Astrocyte of the hippocampus (primary cell): Measurements from ENCODE around the gene MED14.
"Not testable (repeated sequence)": the region's sequence is repeated elsewhere in the genome, so short reads cannot be mapped to it uniquely, and the experiment has no call there.

ENCODE experiments used
- DNase-seq: peaks from one replicate; pipeline ENCODE4 v3.0.0; 2011; ENCODE audit warnings: low read depth, low spot score

The MED14 gene

DNA sequence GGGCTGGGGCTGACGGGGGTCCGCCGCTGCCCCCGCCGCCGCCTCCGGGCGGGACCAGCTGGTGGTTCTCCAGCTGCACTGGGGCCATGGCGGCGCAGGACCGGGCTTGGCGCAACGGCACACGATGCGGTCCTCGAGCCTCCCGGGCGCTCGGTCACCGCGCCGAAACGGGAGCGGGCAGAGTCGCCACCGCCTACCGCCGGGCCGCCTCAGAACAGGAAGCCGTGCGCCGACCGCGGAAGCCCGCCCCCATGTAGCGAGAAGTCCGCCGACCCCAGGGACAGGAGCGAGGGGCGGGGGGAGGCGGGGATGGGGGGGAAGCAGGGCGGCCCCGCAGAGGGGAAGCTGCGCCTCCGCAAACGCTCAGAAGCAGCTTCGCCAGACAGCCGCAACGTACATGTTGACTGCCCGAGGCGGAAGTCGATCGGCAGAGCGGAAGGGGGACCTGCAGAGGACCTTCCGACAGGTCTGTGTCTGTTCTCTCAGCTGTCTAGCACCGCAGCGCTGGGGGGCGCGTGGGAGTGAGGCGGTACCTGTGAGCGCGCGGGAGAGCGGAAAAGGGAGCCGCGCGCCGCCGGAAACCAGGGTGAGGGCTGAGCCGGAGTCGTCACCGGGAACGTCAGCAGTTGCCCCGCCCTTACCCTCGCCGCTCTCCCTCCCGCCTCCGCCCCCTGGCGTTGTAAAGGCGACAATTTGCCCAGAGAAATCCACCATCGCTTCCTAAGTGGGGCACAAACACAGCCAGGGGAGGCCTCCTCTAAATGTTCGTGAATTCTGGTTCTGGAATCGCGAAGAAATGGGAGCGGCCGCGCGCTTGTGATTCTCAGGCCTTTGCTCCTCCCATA, at the start of gene MED14:
TSS of gene MED14 (minus strand) at position 218 of the 845 bp plus-strand sequence. CDS start at position 88, 130 bp downstream.
- peak; percentile 94 for DNase-seq

DNA sequence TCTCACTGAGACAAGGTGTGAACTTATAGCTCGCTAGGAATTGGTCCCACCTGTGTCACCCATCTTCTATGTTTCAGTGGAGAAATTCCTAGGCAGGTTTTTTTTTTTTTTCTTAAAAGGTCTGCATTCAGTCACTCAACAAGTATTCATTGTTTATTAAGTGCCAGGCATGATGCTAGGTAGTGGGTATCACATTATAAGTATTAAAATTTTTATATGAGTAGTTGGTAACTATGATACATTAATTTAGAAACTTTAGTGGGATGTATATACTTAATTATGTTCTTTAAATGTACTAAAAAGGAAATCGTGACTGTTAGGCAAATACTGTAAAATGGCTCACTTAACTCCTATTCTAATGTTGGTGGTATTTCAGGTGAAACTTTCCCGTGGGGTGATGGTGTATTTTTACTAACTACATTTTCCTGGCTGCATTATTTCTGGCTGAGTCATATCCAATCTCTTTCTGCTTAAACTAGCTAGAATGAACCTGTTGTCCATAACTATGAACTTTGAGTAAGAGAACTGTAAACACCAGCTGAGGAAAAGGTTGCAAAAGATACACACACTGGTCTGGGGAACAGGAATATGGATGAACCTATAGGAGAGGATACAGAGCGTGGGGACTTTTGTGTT, 49.3 kb upstream of the MED14 start:
- peak; percentile 20 for DNase-seq

DNA sequence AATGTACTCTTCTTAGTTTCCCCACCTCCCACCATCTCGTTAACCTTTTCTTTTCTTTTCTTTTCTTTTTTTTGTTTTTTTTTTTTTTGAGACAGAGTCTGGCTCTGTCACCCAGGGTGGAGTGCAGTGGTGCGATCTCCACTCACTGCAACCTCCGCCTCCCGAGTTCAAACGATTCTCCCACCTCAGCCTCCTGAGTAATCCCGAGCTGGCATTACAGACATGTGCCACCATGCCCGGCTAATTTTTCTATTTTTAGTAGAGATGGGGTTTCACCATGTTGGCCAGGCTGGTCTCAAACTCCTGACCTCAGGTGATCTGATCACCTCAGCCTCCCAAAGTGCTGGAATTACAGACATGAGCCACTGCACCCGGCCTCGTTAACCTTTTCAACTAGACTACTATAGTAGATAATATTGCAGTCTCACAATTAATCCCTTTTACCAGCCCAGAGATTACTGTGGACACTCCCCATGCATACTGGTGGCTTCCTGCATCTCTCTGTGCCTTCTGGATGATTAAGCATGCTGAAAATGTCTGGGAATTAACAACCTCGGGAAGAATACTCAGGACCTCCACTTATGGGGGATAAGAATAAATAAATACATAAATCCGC, 47.4 kb upstream of the MED14 start:
- DNase-seq: not testable (repeated sequence)

DNA sequence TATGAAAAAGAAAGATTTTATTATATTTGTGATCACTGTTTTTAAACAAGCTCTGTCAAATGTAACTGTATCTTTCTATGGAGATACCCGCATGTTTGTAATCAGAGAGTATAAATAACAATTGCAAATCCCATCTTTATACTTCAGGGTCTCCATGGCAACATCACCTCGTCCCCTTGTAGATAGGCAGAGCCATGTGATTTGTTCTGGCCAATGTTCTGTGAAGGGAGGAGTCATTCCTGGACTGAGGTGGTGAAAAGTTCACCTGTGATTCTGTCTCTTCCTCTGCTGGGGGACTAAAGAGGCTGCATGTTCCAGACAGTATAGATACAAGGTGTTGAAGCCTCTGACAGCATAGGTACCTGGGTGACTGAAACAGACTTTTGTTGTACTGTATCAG, 45.6 kb upstream of the MED14 start:
- no peak for DNase-seq

DNA sequence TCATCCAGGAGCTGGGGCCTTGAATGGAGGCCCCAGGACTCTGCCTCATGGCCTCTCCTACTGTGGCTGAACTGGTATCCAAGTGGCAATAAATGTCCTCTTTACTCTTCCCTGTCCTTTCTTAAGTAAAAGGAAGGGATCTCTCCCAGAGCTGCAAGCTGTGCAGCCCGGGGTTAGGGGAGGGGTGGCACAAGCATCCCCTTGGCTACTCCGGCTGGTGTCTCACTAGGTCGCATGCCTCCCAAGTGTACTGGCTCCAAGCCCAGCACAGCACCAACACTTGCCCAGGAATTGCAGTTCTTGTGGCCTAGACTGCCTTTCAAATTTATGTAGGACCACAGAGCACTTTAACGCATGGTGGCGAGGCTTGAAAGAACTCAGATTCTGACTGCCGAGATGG, 44.7 kb upstream of the MED14 start:
- DNase-seq: peak; percentile 46

DNA sequence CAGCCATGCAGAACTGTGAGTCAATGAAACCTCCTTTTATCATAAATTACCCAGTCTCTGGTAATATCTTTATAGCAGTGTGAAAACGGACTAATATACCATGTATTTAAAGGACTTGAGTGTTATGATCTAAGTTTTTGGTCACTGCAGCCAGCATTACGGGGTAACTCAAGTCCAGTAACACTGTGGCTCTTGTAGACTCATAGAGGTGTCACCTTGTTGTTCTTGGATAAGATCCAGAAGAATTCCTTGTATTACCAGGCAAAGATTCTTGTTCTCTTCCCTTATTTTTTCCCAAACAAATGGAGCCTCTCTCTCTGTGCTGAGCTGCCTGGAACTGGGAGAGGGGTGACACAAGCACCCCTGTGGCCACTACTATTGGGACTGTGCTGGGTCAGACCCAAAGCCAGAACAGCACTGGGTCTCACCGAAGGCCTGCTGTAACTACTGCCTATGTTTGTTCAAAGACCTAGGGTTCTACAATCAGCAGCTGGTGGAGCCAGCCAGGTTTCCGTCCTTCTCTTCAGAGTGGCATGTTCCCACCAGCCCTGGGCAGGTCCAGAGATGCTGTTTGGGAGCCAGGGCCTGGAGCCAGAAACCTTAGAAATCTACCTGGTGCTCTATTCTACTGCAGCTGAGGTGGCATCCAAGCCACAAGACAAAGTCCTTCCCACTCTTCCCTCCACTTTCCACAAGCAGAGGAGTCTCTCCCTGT, 43.7 kb upstream of the MED14 start:
- peak; percentile 55 for DNase-seq

DNA sequence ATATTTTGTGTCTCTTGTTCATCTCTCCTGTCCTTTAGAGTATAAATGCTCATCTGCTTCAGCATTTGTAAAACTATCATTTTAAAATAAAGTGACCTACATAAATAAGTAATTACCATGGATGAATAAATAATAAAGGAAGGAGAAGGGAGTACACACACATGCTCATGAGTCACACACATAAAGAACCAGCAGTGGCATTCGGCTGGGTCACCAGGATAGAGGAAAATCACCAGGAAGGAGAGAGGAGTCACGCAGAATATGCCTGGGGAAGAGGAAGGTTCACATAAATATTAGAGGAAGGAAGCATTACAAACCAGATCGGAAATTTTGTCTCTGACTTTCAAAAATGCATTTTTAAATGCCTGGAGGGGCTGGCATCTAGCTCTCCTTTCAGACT, 38.5 kb upstream of the MED14 start:
- DNase-seq: peak; percentile 46

DNA sequence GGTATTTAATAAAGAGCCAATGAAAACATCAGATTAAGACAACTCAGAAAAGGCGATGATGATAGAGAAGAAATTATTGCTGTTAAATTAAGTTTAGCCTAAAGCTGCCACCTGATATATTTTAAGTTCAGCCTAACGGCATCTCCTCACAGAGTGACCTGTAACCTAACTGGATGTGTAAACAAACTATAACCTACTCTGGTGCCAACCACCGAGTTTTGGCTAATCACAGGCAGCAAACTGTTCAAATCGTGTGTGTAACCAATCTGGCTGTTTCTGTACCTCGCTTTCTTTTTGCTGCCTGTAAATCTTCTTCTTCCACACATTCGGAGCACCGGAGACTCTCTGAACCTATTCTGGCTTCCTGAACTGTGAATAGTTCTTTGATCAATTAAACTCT, 37.8 kb upstream of the MED14 start:
- DNase-seq: peak; percentile 5

DNA sequence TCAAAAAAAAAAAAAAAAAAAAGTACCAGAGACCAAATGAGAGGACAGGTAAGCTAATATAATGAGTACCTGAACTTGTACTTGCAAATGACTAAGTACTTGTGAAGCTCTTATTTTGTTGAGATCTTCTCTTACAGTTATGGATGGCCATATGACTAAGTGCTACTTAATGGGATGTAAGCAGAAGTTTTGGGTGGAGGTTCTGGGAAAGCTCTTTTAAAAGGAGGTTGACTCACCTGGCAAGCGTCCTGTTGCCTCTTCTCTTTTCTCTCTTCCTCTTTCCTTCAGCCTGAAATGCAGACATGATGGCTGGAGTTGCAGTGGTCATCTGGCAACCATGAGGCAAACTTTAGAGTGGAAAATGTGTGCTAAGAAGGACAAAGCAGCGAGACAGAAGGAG, 36.9 kb upstream of the MED14 start:
- peak; percentile 17 for DNase-seq

DNA sequence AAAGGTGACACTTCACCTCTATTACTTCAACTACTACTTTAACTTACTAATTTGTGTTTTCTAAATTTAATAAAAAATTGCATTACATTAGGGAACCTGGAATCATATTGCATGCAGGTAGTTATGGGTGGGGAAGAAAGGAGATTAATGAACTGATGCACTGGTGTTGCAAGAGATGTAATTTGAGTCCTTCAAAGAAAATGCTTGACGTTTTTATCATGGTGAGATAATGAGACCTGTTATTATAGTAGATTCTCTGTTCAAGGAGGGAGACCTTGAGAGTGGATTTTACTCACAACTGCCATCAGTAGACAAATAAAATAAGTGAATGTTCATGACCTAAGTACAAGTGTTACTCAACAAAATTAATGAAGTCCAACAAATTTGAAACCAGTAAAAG, 26.4 kb upstream of the MED14 start:
- no peak for DNase-seq

DNA sequence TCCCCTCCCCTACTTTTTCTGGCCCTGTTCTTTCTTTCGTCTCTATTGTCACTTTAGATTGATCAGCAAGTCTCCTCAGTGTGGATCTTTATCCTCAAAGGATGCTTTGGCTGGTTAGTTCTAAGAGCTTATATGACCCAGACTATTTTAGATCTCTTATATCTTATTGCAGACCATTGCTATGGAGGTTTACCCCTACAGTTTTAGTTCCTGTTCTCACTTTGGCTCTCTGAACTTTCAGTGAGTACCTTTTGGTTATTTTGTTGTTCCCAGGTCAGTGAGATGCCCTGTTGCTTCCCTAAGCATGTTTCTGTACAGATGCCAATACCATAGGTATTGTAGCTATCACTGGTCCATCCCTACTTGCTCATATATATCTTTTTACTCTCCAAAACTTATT, 24.0 kb upstream of the MED14 start:
- DNase-seq: no peak

DNA sequence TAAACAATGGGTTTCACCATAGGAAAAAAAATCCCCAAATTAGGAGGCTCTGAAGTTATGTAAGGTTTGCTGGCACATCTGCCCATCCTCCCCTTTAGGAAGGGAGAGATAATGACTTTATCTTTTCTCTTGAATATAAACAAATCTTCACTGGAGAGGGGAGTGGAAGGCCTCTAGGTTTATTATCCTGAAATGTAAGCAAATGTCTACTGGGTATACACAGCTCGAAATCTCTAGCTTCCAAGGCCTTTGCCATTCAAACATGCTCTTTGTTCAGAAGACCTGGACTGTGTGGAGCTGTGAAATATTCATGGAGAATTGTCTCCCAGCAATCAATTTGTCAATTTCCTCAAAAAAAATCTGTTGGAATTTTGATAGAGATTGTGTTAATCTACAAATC, 21.7 kb upstream of the MED14 start:
- no peak for DNase-seq

DNA sequence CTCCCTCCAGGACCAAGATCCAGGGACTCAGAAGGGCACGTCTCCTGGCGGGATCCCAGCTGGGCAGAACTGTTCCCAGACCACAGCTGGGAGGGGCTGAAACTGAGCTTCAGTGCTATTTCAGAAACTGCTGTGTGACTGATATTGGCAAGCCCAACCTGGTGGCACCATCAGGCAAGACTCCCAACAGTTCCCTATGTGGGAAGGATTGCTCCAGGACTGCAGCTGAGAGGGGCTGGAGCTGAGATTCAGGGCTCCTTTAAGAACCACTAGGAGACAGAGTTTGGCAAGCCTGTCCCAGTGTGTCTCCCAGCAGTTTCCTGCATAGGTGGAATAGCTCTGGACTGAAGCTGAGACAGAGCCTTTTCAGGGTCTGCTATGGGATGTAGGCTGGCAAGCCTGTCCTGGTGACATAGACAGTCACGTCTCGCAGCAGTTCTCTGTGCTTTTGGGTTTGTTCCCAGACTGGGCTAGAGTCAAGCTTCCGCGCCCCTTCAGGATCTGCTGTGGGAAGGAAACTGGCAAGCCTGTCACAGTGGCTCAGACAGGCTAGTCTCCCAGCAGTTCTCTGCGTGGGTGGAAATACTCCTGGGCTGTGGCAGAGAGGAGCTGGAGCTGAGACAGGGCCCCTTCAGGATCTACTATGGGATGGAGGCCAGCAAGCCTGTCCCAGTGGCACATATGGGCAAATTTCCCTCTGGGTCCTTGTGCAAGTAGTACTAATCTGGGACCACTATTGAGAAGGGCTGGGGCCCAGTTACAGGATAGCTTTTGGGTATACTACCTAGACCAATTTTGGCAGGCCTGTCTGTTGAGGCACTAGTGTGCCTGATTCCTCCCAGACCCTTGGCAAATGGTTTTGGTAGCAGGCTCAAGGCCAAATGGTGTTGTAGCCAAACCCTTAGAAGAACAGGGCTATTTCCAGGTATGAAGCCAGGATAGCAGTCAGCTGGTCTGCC, 20.2 kb upstream of the MED14 start:
- DNase-seq: peak; percentile 49

DNA sequence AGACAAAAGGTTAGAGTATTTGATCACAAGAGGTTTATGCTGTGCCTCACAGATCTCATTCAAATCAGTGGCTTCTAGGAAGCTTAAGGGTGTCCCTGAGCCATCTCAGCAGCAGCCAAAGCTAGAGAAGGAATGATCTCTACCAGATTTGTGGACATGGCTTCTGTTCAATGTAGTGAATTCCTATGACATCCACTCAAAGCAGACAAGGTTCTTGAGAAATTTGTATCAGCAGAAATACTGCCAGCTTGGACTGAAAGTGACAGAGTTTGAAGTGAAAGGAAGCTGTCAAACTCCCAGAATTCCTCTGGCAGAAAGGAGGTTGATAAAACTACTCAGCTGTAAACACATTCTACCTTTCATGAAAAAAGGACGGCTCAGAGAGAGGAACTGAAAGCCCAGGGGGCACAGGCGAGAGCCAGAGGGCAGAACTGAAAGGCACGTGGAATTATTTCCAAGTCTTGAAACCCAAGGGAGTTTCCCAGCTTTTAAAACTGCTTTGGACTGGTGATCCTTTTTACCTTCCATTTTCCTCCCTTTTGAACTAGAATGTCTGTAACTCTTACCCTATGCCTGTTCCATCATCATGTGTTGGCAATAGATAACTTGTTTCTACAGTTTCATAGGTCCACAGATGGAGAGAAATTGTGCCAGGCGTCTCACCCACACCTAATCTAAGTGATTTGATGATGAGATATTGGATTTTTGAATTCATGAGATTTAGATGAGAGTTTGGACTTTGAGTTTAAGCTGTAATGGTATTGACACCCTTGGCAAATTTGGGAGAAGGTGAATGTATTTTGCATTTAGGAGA, 14.5 kb upstream of the MED14 start:
- no peak for DNase-seq

DNA sequence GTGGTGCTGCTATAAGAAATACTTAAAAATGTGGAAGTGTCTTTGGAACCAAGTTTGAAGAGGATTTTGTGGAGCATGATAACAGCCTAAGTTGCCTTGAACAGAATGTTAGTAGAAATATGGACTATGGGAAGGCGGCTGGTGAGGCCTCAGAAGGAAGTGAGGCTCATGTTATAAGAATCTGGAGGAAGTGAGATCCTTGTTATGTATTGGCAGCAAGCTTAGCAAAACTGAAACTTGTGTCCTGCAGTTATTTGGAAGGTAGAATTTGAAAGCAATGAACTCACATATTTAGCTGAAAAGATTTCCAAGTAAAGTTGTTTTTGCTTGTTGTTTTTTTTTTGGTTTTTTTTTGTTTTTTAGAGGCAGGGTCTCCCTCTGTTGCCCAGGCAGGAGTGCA, 13.6 kb upstream of the MED14 start:
- DNase-seq: no peak

DNA sequence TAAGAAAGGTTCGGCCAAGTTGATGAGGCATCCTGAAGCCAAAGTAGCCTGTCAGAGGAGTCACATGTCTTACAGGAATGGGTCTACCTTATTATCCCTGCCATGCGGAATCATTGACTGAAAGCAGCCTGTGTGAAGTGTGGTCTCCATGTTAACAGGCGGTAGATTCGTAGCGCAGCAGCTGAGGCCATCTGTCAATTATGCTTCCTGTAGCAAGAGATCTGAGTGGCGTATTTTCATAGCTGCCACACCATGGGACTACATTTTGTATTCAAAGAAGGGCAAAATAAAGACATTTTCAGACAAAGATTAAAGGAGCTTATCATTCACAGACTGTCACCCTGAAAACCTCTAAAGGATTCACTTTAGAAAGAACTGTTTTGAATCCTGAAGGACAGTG, 11.2 kb upstream of the MED14 start:
- no peak for DNase-seq

DNA sequence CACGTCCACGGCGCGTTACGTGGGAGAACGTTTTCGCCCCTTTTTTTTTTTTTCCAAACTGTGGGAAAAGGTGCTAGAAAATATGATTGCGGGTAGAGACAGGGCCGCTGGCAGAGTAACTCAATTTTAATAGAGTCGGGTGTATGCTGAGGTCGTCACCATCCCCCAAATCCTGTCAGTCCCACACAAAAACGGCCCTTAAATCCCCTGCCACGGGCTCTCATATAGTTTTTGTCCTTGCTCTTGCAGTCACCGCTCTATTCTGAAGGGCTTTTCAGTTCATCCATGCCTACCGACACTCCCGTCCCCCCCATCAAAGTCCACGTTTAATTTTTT, 796 bp upstream of the MED14 start:
- no peak for DNase-seq

DNA sequence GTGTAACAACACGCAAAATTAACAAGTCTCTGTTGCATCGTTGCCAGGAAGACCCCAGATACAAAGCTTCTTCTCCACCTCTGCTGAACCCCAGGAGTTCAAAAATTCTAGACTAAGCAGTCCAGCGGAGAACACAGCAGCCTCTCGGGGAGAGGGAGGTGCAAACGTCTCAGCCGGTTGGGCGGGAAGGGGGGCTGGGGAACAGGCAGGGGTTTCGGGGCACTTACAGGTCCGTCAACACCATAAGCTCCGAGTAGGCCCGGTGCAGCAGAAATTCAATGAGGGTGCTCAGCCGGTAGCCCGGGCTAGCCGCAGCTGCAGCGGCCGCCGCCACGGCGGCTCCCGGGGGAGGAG, 394 bp downstream of the MED14 start:
- no peak for DNase-seq

DNA sequence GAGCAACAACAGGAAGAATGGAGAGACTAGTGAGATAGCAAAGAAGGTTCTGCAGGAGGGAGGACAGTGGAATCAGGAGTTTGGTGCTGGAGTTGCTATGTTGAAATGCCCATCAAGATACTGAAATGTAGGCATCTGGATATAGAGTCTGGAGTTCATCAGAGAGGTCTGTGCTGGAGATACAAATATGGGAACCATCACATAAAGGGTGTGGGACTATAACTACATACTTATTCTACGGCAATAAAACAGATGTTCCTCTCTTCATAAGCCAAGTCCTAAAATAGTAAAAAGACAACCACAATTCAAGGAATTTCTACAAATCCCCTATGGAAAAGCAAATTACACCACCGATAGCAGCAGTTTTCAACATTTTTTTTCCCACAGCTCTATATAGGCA, 1.6 kb downstream of the MED14 start:
- no peak for DNase-seq

DNA sequence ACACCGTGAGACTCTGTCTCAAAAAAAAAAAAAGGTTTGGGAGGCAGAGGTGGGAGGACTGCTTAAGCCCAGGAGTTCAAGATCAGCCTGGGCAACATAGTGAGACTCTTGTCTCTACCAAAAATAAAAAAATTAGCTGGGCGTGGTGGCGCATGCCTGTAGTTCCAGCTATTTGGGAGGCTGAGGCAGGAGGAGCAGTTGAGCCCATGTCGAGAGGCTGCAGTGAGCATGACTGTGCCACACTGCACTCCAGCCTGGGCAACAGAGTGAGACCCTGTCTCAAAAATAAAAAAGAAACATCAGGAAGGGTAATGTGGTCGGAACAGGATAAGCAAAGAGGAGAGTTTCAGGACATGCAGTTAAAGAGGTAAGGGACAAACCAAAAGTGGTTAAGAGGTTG, 2.8 kb downstream of the MED14 start:
- not testable (repeated sequence) for DNase-seq
